Stimulated activated naive CD4-positive, alpha-beta T cell (primary cell): ENCODE measurements around the gene ETFA.

Experiments used
- DNase-seq, 6 experiments: peaks; one replicate each; lab custom pipeline; 2025; lab: John Stamatoyannopoulos, UW

ETFA gene

GRCh38 chr15:76217882-76218217 lies 93.4 kb downstream of the ETFA start:
- DNase-seq: no peak

GRCh38 chr15:76217029-76217881 lies 94.0 kb downstream of the ETFA start:
- DNase-seq: no peak

GRCh38 chr15:76215634-76216033 lies 95.6 kb downstream of the ETFA start:
- no peak for DNase-seq

- DNase-seq: no peak
Measured at GRCh38 chr15:76209942-76210341, 101.3 kb downstream of the ETFA start.

GRCh38 chr15:76209523-76209922 lies 101.7 kb downstream of the ETFA start:
- no peak for DNase-seq

GRCh38 chr15:76208786-76209424 lies 102.4 kb downstream of the ETFA start:
- no peak for DNase-seq

GRCh38 chr15:76208084-76208785 lies 103.0 kb downstream of the ETFA start:
- DNase-seq: no peak

- DNase-seq: no peak
Measured at GRCh38 chr15:76206325-76206976, 104.8 kb downstream of the ETFA start.

- no peak for DNase-seq
Measured at GRCh38 chr15:76204916-76205460, 106.3 kb downstream of the ETFA start.

GRCh38 chr15:76204109-76204845 lies 107.0 kb downstream of the ETFA start:
- DNase-seq: no peak

GRCh38 chr15:76203346-76204108 lies 107.7 kb downstream of the ETFA start:
- no peak for DNase-seq

GRCh38 chr15:76201536-76202255 lies 109.6 kb downstream of the ETFA start:
- no peak for DNase-seq

GRCh38 chr15:76200641-76201105 lies 110.6 kb downstream of the ETFA start:
- no peak for DNase-seq

GRCh38 chr15:76200083-76200465 lies 111.2 kb downstream of the ETFA start:
- no peak for DNase-seq

GRCh38 chr15:76199106-76200082 lies 111.9 kb downstream of the ETFA start:
- no peak for DNase-seq

GRCh38 chr15:76198456-76199105 lies 112.7 kb downstream of the ETFA start:
- no peak for DNase-seq

GRCh38 chr15:76197703-76198455 lies 113.4 kb downstream of the ETFA start:
- DNase-seq: no peak
